Measurements from ENCODE around the gene GNAI1.
"Not testable (repeated sequence)": the region's sequence is repeated elsewhere in the genome, so short reads cannot be mapped to it uniquely, and the experiment has no call there.

The GNAI1 gene

GRCh38 chr7:80132594-80132993 lies 2.0 kb upstream of the GNAI1 start:
- no peak for DNase-seq (ENCODE audit: low read depth in 2 of 2)

- no peak for DNase-seq (ENCODE audit: low read depth in 2 of 2)
Measured at GRCh38 chr7:80133361-80134114, 1.1 kb upstream of the GNAI1 start.

GRCh38 chr7:80134115-80134535 lies 506 bp upstream of the GNAI1 start:
- DNase-seq (ENCODE audit: low read depth in 2 of 2): no peak

GRCh38 chr7:80135309-80136104 lies 876 bp downstream of the GNAI1 start:
- DNase-seq (ENCODE audit: low read depth in 2 of 2): peak; percentile 2 to 7

DNA sequence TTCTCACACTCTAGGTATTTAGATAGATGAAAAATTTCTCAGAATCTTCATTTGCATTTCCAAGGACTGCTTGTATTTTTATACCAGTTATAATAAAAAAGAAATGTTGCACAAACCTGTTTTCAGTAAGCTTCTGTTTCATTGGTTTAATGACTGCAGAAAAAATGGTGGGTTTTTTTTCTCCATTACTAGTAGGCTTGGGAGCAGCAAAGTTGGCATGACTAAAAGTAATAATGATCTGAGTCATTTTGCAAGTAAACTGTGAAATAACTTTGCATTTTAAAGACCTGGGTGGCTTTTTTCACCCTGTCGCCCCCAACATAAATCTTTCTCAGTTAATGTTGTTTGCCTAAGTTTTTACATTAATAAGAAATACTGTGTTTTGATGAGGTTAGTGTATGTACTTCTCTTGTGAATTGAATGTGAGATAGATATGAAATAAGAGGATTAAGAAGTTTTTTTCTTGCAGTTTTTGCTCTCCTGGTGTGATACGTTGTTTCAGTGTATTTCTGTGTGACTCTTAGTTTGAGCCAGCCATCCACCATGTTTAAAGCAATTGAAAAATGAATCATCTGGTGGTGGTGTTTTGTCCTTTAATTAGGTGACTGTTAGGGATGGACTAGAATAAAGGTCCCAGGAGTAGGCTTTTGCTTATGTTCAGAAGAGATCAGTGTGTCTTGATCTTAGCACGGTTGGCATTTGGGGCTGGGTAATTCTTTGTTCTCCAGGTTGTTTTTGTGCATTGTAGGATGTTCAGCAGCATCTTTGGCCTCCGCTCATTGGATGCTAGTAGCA lies 1.8 kb downstream of the GNAI1 start:
- DNase-seq (ENCODE audit: low read depth in 2 of 2): no peak

GRCh38 chr7:80137410-80137809 lies 2.8 kb downstream of the GNAI1 start:
- DNase-seq (ENCODE audit: low read depth in 2 of 2): no peak

DNA sequence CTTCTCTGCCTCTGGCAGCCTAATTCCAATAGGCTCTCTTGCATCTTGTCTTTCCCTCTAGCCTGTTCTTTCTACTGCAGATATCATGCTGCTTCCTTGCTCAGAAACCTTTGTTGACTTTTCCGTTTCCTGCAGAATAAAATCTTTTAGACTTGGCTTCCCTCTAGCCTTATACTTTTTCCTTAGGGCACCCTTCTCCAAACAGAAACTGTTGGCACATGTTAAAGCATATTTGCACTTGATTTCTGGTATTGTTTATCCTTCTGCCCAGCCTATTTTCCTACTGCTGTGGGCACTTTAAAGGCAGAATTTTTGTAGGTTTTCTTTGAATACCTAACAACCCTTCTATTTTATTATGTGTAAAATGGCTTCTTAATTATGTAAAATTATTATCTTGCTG lies 4.6 kb downstream of the GNAI1 start:
- no peak for DNase-seq (ENCODE audit: low read depth in 2 of 2)

- no peak for DNase-seq (ENCODE audit: low read depth in 2 of 2)
Measured at GRCh38 chr7:80140388-80140787, 5.8 kb downstream of the GNAI1 start.

DNA sequence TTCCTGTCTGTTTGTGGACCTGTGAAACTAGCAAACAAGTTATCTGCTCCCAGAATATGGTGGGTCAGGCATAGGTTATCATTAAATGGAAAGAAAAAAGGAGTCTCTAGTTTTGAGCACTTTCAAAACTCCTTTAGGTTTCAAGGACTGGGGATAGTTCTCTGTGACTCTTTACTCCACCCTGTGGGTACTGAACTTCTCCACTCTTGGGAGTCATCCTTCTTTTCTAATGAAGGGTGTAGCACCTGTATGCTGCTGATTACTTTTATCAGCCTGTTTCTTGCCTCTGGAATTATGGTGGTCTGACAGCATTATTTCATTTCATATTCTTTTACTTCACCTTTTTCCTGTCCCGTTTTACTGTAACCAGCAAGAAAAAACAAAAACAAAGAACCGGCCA lies 6.7 kb downstream of the GNAI1 start:
- DNase-seq (ENCODE audit: low read depth in 2 of 2): no peak

- no peak for DNase-seq (ENCODE audit: low read depth in 2 of 2)
Measured at GRCh38 chr7:80142853-80143580, 8.4 kb downstream of the GNAI1 start.

DNA sequence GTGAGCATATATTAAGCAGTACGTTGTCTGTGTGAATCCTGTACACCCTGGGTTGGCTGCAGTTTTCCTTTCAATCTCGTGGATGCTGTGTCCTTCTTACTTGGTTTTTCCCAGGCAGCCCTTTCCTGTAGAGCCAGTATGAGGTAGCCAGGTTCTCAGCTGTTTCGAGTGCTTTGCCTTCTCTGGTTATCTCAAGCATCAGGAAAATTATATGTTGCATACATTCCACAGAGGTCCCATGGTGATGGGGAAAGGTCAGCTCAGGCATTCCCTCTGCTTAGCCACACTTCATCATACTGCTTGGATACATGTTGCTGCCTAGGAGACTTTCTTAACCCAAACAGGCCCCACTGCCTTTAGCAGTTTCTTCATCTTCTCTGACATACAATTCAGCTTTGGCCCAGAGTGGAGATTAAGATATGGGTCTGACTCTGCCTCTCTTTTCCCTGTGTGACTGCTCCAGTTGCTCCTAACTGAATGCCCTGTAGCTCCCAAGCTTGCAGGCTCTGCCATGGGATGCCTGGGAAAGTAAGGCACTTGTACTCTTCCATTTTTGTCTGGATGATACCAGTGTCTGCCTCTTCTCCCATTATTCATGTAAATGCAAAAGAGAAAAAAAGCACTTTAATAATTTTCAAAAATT lies 11.3 kb downstream of the GNAI1 start:
- DNase-seq (ENCODE audit: low read depth in 2 of 2): no peak

GRCh38 chr7:80146545-80147182 lies 12.0 kb downstream of the GNAI1 start:
- DNase-seq (ENCODE audit: low read depth in 2 of 2): no peak

- DNase-seq (ENCODE audit: low read depth in 2 of 2): no peak
Measured at GRCh38 chr7:80147543-80148391, 13.1 kb downstream of the GNAI1 start.

GRCh38 chr7:80150611-80151273 lies 16.1 kb downstream of the GNAI1 start:
- no peak for DNase-seq (ENCODE audit: low read depth in 2 of 2)

- DNase-seq (ENCODE audit: low read depth in 2 of 2): no peak
Measured at GRCh38 chr7:80151274-80151665, 16.6 kb downstream of the GNAI1 start.

- DNase-seq (ENCODE audit: low read depth in 2 of 2): no peak
Measured at GRCh38 chr7:80153446-80153845, 18.8 kb downstream of the GNAI1 start.

DNA sequence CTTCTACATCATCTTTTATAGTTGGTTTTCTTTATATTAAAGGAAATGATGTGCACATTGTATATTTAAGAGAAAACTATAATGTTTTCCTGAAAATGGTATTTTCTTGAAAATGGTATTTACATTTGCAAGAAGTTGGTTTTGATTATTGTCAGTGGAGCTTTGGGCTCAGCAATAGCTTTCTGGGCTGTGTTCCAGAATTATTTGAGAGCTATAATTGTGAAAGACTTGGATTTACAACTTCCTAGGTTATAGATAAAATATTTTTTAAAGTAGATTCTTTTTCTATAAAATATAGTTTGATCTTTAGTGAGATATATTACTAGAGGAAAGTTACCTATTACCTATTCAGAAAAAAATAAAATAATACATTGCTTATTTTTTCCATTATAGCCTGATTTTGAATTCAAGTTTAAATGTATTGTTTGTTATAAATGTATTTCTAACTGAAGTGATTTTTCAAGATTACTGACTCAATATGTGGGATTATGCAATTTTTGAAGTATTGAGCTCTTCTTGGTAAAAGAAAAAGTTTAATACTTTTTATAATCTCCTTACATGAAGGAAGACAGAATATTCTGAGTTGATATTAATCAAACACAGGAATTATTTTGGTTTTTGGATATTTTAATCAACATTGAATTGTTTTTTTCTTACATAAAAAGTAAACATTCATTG lies 20.2 kb downstream of the GNAI1 start:
- DNase-seq (ENCODE audit: low read depth in 2 of 2): no peak

- DNase-seq (ENCODE audit: low read depth in 2 of 2): no peak
Measured at GRCh38 chr7:80155374-80155773, 20.7 kb downstream of the GNAI1 start.

DNA sequence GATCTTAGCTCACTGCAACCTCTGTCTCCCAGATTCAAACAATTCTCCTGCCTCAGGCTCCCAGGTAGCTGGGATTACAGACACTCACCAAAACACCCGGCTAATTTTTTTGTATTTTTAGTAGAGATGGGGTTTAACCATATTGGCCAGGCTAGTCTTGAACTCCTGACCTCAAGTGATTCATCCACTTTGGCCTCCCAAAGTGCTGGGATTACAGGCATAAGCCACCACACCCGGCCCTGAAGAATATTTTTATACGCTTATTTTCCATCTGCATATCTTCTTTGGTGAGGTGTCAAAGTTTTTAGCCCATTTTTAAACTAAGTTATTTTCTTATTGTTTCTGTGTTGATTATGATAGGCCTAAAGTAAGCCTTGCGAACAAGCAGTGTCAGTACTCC lies 23.1 kb downstream of the GNAI1 start:
- DNase-seq (ENCODE audit: low read depth in 2 of 2): not testable (repeated sequence)
